Measurements from ENCODE around the gene IL19.
A peak's percentile ranks its signal among the peaks of the same experiment; 100 is the strongest.

DNA sequence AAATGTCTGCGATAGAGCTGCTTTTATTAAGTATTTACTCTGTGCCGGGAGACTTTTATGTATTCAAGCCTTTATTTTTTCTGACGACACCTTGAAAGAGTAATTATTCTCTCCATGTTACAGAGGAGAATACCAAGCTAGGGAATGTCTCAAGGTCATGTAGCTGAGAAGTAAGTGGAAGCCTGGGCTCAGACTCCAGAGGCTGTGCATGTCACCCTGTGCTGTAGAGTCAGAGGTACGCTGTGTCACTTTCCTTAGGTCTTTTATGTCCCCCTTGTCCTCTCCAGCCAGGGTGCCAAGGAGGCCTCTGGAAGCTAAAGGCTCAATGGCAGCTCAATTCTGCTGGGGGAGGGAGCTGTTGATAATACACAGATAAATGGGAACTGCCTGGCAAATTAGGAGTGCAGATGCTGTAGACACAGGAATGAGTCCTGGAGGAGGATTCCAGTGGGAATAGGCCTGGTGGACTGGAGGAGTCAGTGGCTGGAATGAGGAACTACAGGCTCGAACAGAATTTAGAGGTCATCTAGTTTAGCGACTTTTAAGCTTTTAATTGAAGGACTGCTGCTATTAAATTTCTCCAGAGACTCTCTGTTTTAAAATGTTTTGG lies 9.3 kb upstream of the IL19 start:
- TF ChIP-seq ZNF766 (CRISPR knock-in tag; conservative IDR thresholded peaks at IDR 0.05) (no peak), MAZ (CRISPR knock-in tag; conservative IDR thresholded peaks at IDR 0.05 in 1 of 2, IDR thresholded peaks at IDR 0.05 in 1 of 2) (no peak), TCF7L2 (IDR thresholded peaks at IDR 0.05; ENCODE audit: low read depth, low read length) (no peak), CEBPB (tag; IDR thresholded peaks at IDR 0.05) (no peak), CTCF (IDR thresholded peaks at IDR 0.05 in 2 of 3, conservative IDR thresholded peaks at IDR 0.05 in 1 of 3; ENCODE audit: insufficient read depth in 2 of 3, low read depth in 1 of 3, low read length in 3 of 3) (peak in 1 of 3 experiments; percentile 32; a peak in 1 of 6 replicates)

Measured in K562 (cell line).